Ectodermal cell (in vitro differentiated cells): ENCODE data around the gene PAOX.

Experiments
- H3K27ac ChIP-seq: 2 replicates; pipeline ENCODE4 v1.7.0; 2013; ENCODE audit warnings: mild to moderate bottlenecking, low read depth, low read length; ENCODE audit not compliant: insufficient read depth, poor library complexity, severe bottlenecking
- H3K27me3 ChIP-seq: 2 replicates; pipeline ENCODE4 v1.7.0; 2013; ENCODE audit warnings: mild to moderate bottlenecking, low read length; ENCODE audit not compliant: insufficient read depth, control insufficient read depth, poor library complexity, severe bottlenecking
- H3K36me3 ChIP-seq: one replicate; pipeline ENCODE4 v1.7.0; 2013; ENCODE audit warnings: low read length; ENCODE audit not compliant: control insufficient read depth, insufficient read depth
- H3K4me1 ChIP-seq: one replicate; pipeline ENCODE4 v1.7.0; 2013; ENCODE audit warnings: low read length; ENCODE audit not compliant: control insufficient read depth, insufficient read depth
- H3K4me3 ChIP-seq: 2 replicates; pipeline ENCODE4 v1.7.0; 2013; ENCODE audit warnings: low read depth, low read length, control low read depth; ENCODE audit not compliant: insufficient read depth
- H3K9me3 ChIP-seq: 2 replicates; pipeline ENCODE4 v1.7.0; 2013; ENCODE audit warnings: mild to moderate bottlenecking, low read length, moderate library complexity; ENCODE audit not compliant: control insufficient read depth
- WGBS, 2 experiments: methylation state at CpG; one replicate each; pipeline ENCODE4 v1.1.7; 2013; ENCODE audit warnings: missing lambda C conversion rate in 2 of 2; 5-methylcytosine and 5-hydroxymethylcytosine counted together

The PAOX gene

DNA sequence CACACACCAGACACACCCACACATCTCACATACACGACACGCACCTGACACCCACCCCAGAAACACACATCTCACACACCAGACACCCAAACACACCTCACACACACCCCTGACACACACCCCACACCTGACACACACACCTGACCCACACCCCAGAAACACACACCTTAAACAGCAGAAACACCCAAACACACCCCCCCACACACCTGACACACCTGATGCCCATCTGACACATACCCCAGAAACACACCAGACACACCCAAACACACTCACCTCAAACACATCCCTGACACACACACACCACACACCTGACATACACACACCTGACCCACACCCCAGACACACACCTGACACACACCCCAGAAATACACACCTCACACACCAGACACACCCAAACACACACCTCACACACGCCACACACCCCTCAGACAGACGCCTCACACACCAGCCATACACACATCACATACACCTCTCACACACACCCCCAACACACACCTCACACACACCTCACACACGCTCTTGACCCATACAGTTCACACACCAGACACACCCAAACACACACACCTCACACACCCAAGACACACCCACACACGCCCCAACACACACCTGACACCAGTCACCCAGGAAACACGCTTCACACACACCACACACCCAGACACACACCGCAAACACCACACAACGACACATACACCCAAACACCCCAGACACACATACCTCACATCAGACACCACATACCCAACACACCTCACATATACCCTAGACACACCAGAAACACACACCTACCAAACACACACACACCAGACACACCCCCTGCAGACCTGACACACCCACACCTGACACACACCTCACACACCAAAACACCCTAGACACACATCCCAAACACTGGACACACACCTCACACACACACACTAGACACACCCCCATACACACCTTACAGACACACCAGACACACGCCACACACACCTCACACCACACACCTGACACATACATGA lies 40.7 kb upstream of the PAOX start:
- no peaks in the 10 kb centered on the region for H3K36me3 ChIP-seq
- no peak overlapping the region for H3K4me3 ChIP-seq
- H3K4me1 ChIP-seq, result peaks cover 13% of the 10 kb centered on the region
- WGBS, 2 experiments, result 83 to 88% methylated on average over 10 of the region's 10 CpGs
- no peaks in the 10 kb centered on the region for H3K9me3 ChIP-seq
- H3K27me3 ChIP-seq, result peaks cover 53% of the 10 kb centered on the region
- no peak overlapping the region for H3K27ac ChIP-seq

DNA sequence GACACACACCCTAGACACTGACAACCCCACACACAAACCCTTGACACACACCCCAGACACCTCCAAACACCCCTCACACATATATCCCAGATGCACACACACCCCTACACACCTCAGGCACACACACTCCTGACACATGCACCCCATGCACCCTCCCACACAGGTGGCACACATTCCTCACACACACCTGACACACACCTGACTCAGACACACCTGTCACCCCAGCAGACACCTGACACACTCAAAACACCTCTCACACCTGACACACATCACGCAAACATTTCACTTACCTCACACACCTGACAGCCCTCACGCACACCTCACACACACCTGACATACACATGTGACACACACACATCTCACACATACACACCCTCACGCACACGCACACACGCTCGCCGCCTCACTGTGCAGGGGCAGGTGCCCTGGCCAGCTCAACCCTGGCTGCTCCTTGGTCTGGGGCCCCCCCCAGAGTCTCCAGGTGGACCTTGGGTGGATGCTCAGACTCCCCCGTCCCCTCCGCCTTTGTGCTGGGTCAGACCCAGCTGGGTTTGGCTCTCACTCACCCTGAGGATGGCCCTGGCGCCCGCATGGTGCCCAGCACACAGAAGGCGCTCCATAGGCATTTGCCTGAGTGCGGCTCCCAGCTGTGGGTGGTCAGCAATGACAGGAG lies 39.2 kb upstream of the PAOX start:
- Histone ChIP-seq H3K27ac (no peak overlapping the region), H3K27me3 (peaks cover 39% of the 10 kb centered on the region), H3K4me1 (peaks cover 13% of the 10 kb centered on the region), H3K36me3 (no peaks in the 10 kb centered on the region), H3K9me3 (no peaks in the 10 kb centered on the region), H3K4me3 (no peak overlapping the region)
- WGBS, 2 experiments, result 89 to 91% methylated on average over 13 of the region's 13 CpGs

GRCh38 chr10:133341983-133342382 lies 37.1 kb upstream of the PAOX start:
- Histone ChIP-seq H3K27me3 (peaks cover 17% of the 10 kb centered on the region), H3K4me3 (no peak overlapping the region), H3K36me3 (no peaks in the 10 kb centered on the region), H3K27ac (no peak overlapping the region), H3K4me1 (no peaks in the 10 kb centered on the region), H3K9me3 (no peaks in the 10 kb centered on the region)
- WGBS, 2 experiments, result 92 to 93% methylated on average over 4 of the region's 4 CpGs

DNA sequence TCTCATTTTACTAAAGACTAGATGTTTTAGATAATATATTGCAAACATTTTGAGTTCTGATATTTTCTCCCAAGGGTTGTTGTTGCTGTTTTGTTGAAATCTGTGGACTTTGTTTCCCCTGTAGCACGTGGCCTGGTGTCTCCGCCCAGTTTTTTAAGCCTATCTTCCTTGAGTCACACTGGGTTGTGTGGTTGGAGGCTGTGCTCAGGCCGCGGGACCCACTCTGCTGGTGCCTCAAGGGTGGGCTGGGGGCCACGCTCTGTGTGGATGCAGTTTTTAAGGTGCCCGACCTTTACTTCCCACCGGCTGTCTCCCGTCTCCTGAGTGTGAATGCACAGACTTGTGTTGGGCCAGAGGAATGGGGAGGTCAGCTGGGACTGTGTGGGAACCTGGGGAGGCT lies 36.1 kb upstream of the PAOX start:
- no peak overlapping the region for H3K27ac ChIP-seq
- no peak overlapping the region for H3K4me3 ChIP-seq
- no peaks in the 10 kb centered on the region for H3K36me3 ChIP-seq
- H3K4me1 ChIP-seq, result no peaks in the 10 kb centered on the region
- no peaks in the 10 kb centered on the region for H3K9me3 ChIP-seq
- 85 to 88% methylated on average over 8 of the region's 8 CpGs for WGBS, 2 experiments
- H3K27me3 ChIP-seq, result peaks cover 8% of the 10 kb centered on the region

GRCh38 chr10:133343558-133343957 lies 35.5 kb upstream of the PAOX start:
- H3K9me3 ChIP-seq, result no peaks in the 10 kb centered on the region
- 79 to 85% methylated on average over 9 of the region's 9 CpGs for WGBS, 2 experiments
- H3K27me3 ChIP-seq, result peaks cover 2% of the 10 kb centered on the region
- no peak overlapping the region for H3K4me3 ChIP-seq
- no peaks in the 10 kb centered on the region for H3K4me1 ChIP-seq
- no peak overlapping the region for H3K27ac ChIP-seq
- H3K36me3 ChIP-seq, result no peaks in the 10 kb centered on the region

- no peaks in the 10 kb centered on the region for H3K36me3 ChIP-seq
- H3K9me3 ChIP-seq, result no peaks in the 10 kb centered on the region
- no peak overlapping the region for H3K27ac ChIP-seq
- 86 to 90% methylated on average over 5 of the region's 5 CpGs for WGBS, 2 experiments
- no peaks in the 10 kb centered on the region for H3K27me3 ChIP-seq
- H3K4me3 ChIP-seq, result no peak overlapping the region
- no peaks in the 10 kb centered on the region for H3K4me1 ChIP-seq
Measured at GRCh38 chr10:133344236-133344635, 34.8 kb upstream of the PAOX start.

- H3K27me3 ChIP-seq, result no peaks in the 10 kb centered on the region
- H3K27ac ChIP-seq, result no peak overlapping the region
- peaks cover 4% of the 10 kb centered on the region for H3K4me1 ChIP-seq
- H3K9me3 ChIP-seq, result no peaks in the 10 kb centered on the region
- WGBS, 2 experiments, result 78 to 80% methylated on average over 11 of the region's 11 CpGs
- H3K4me3 ChIP-seq, result no peak overlapping the region
- H3K36me3 ChIP-seq, result no peaks in the 10 kb centered on the region
Measured at GRCh38 chr10:133346413-133346812, 32.6 kb upstream of the PAOX start.

GRCh38 chr10:133347710-133348517 lies 31.1 kb upstream of the PAOX start:
- no peak overlapping the region for H3K4me3 ChIP-seq
- peaks cover 4% of the 10 kb centered on the region for H3K4me1 ChIP-seq
- H3K9me3 ChIP-seq, result no peaks in the 10 kb centered on the region
- 83 to 88% methylated on average over 15 to 16 of the region's 16 CpGs for WGBS, 2 experiments
- no peak overlapping the region for H3K27ac ChIP-seq
- no peaks in the 10 kb centered on the region for H3K36me3 ChIP-seq
- H3K27me3 ChIP-seq, result no peaks in the 10 kb centered on the region

- H3K27ac ChIP-seq, result no peak overlapping the region
- H3K4me3 ChIP-seq, result no peak overlapping the region
- WGBS, 2 experiments, result 93% methylated on average over 8 of the region's 8 CpGs
- H3K27me3 ChIP-seq, result no peaks in the 10 kb centered on the region
- no peaks in the 10 kb centered on the region for H3K36me3 ChIP-seq
- H3K4me1 ChIP-seq, result peaks cover 4% of the 10 kb centered on the region
- H3K9me3 ChIP-seq, result no peaks in the 10 kb centered on the region
Measured at GRCh38 chr10:133349160-133349568, 29.9 kb upstream of the PAOX start.
